Stimulated activated naive CD4-positive, alpha-beta T cell (primary cell): Measurements from ENCODE around the gene KRT35.

Source experiments
- DNase-seq, 6 experiments: peaks; one replicate each; lab custom pipeline; 2025; lab: John Stamatoyannopoulos, UW

Gene KRT35

GRCh38 chr17:41511716-41512115, 30.8 kb upstream of the KRT35 start:
- DNase-seq, result no peak

DNA sequence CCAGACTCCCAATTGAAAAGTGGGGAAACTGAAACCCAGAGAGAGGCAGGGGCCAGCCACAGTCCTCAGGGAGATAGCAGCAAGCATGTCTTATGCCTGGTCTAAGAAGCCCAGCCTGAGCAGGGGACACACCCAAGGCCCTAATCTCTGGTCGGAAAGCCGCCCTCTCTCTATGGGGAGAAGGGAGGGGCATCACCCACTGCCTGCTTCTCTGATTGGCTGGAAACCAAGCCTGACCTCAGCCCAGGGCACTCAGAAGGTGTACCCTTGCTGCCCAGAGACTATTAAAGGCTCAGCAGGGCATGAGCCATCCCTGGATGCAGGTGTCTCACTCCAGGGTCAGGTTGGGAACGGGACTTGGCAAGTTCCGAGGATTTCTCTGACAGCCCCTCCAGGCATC, 30.2 kb upstream of the KRT35 start:
- no peak for DNase-seq

DNA sequence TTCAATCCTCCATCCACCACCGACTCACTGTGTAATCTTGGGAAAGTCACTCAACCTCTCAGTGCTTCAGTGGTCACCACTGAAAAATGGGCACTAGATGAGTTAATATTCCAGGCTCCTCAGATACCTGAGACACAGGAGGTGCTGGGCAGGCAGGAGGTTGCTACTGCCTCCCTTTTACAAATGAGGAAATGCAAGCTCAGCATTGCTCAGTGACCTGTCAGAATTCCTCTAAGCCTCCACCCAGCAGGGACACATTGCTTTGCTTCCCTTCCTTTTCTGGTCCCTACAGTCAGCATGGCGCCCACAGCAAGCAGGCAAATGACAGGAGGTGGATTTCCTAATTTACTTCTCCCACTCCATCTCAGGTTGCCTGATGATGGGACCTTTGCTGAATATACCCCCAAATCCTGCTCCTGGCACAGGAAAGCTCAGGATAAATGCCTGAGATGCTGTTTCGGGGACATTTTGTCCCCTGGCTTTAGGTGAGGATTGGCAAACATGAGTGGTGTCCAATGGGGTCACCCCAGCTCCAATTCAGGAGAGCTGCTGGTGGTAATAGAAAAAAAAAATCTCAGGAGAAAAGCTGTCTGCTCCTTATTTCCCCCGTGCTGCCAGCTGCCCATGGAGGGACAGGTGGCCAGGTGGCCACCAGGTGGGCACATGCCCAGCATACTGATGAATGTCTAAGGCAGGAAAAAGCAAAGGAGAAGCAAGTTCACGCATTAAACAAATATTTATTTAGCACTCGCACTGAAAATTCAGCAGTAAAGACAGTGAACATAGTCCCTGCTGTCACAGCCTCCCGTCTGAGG, 29.5 kb upstream of the KRT35 start:
- DNase-seq, result no peak

GRCh38 chr17:41507315-41507880, 26.4 kb upstream of the KRT35 start:
- no peak for DNase-seq

GRCh38 chr17:41505809-41506767, 25.1 kb upstream of the KRT35 start:
- DNase-seq, result no peak

- no peak for DNase-seq
These were observed 24.3 kb upstream of the KRT35 start, which contains the start of gene KRT13 for GRCh38 chr17:41505007-41505808. Gene KRT13, minus strand, starts transcription at chr17:41505612. Its CDS starts 62 bp downstream, at chr17:41505550.

GRCh38 chr17:41504246-41504977, 23.5 kb upstream of the KRT35 start:
- no peak for DNase-seq

- DNase-seq, result no peak
These were observed 22.3 kb upstream of the KRT35 start for GRCh38 chr17:41503202-41503601.

GRCh38 chr17:41500131-41500911, 19.4 kb upstream of the KRT35 start:
- no peak for DNase-seq

DNA sequence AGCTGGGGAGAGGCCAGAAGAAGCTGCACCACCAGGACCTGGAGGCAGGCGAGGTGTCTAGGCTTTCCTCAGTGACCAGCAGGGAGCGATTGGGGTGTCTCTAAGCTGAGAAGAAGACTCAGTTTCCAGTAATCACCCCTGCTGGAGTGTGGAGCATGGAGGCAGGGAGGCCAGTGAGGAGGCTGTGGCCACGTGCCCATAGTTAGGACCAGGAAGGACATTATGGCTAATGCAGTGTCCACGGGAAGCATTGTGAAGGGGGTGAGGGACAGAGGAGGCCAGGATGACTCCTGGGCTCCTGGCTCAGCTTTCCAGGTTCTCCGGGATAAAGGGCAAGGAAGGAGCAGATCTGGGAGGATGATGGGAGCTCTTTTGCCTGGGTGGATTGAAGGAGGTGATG, 18.8 kb upstream of the KRT35 start:
- DNase-seq, result no peak

DNA sequence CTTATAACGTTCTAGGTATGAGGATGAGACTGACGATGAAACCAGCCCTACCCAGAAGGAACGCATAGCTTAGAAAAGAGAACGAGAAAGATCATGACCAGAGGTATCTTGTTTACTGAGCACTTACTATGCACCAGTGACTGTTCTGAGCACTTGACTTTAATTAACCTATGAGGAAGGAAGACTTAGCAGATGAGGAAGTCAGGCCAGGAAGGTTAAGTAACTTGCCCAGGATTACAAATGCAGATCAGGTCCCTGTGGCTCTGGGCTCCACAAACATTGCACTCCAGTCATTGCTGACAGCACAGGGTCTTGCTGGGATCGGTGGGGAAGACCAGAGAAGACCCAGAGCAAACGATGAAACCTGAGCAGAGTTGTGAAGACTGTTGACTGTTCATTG, 17.3 kb upstream of the KRT35 start:
- no peak for DNase-seq

DNA sequence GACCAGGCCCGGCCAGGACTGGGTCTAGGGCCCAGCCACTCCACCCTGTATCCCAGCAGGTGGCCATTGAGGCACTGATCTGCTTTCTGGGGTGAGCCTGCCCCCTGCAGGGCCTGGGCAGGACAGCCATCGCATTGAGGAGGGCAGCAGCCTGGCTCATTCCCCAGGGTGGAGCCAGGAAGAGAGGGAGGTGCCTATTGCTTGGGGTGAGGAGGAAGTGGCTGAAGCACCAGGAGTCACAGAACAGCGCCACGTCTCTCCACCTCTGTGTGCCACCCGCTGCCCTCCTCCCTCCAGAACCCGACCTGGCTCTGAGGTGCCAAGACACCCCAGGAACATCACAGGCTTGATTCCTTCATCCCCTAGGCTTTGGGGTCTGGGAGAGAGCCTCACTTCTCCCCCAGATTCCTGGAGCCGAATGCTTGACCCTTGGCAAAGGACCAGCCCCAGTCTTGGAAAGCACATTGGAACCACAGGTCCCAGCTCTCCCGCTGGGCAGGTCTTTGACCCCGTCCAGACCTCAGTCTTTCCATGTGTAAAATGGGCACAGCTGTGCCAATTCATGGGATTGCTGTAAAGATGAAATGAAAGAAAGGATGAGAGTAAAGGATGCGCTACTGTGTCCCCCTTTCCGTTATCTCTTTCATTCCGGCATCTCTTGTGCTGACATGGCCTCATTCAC, 16.0 kb upstream of the KRT35 start:
- DNase-seq, result peak; percentile 4 to 39 (median 19)

GRCh38 chr17:41494524-41494923, 13.6 kb upstream of the KRT35 start:
- DNase-seq, result no peak

DNA sequence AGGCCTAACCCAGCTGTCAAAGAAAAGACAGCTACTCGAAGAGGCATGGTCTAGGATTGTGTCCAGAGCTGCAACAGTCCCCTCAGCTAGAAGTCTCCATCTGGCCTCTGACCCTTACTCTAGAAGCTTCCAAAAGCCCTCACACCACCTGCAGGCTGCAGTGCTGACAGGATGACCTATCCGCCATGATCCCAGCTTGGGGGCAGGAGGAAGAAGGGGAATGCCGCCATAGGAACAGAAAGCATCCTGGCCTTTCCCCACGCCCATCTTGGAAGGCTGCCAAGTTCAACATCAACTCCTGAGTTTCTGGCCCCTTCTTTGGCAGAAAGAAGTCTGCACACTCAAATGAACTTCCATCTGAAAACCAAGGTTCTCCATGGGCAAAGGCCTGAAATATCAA, 11.8 kb upstream of the KRT35 start:
- DNase-seq, result no peak

DNA sequence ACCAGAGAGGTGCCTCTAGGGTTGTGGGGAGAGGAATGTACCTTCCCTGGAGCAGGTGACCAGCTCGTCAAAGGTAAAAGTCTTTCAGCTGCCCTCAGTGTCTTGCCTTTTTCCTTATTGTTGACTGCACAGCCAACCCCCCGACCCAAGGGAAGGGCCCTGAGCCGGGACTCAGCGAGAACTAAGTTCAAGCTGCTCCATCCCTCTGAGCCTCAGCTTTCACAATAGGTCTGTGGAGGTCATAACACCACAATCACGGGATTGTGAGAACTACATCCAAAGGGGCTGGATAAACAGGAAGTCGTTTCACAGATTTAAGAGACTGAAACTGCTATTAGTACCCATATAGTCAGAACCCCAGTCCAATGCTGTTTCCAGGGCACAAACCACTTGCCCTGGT, 11.4 kb upstream of the KRT35 start:
- no peak for DNase-seq

DNA sequence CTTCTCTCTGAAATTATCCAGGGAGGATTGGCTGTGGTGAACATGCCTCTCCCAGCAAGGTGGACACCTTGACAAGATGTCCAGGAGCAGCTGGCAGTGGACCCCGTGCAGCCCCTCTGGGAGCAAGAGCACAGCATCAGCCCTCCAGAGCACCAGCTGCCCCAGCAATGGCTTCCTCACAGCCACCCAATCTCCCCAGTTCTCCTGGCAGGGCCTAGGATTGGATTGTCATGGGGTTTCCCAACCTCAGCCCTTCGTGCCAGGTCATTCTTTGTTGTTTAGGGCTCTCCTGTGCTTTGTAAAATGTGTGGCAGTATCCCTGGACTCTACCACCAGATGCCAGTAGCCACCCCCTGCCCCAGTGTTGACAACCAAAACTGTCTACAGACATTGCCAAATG, 10.5 kb upstream of the KRT35 start:
- no peak for DNase-seq

GRCh38 chr17:41490000-41490990, 9.3 kb upstream of the KRT35 start:
- DNase-seq, result no peak

DNA sequence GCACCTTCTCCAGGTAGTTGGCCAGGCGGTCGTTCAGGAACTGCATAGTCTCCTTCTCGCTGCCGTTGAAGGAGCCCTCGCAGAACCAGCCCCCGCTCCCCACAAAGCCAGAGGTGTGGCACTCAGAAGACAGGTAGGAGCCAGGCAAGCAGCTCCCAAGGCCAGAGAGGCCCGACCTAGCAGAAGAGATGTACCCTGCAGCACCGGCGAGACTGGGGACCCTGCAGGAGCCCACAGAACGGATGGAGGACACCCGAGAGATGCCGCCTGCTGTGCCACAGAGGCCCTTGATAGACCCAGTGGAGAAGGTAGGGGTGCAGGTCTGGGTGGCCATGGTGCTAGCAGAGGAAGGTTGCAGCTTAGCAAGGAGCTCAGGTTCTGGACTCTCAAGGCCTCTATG, 8.6 kb upstream of the KRT35 start, which contains the start of gene KRT36:
KRT36 (minus strand) TSS at position 380 of the 400 bp plus-strand sequence; CDS start at position 334, 46 bp downstream.
- DNase-seq, result no peak
